GM23338 (cell line): ENCODE data around the gene TMEM217.

ENCODE experiments used
- CREB1 ChIP-seq: fragments of 250-450 bp; sonication (Bioruptor Pico); IDR thresholded peaks from 2 replicates; pipeline ENCODE4 v1.5.0; 2020; ENCODE audit warnings: low read depth, mild to moderate bottlenecking, moderate library complexity
- EZH2 ChIP-seq: fragments of 200-600 bp; sonication (generic); IDR thresholded peaks from one replicate; pipeline ENCODE4 v1.8.0; 2017; ENCODE audit warnings: antibody characterized with exemption, mild to moderate bottlenecking, low read depth; ENCODE audit not compliant: unreplicated experiment
- EZH2phosphoT487 ChIP-seq: fragments of 200-600 bp; sonication (generic); IDR thresholded peaks from one replicate; pipeline ENCODE4 v1.8.1; 2018; ENCODE audit warnings: antibody characterized with exemption; ENCODE audit not compliant: unreplicated experiment
- JUNB ChIP-seq: IDR thresholded peaks from one replicate; pipeline ENCODE4 v1.6.1; 2016; ENCODE audit warnings: antibody characterized with exemption; ENCODE audit not compliant: unreplicated experiment
- NANOG ChIP-seq: IDR thresholded peaks from 2 replicates; pipeline ENCODE4 v1.6.1; 2016; ENCODE audit warnings: antibody characterized with exemption, borderline replicate concordance
- POLR2AphosphoS5 ChIP-seq: IDR thresholded peaks from 2 replicates; pipeline ENCODE4 v1.6.1; 2016; ENCODE audit warnings: antibody characterized with exemption, low read depth
- STAT1 ChIP-seq: IDR thresholded peaks from one replicate; pipeline ENCODE4 v1.6.1; 2016; ENCODE audit warnings: antibody characterized with exemption; ENCODE audit not compliant: unreplicated experiment
- ZNF114 ChIP-seq: fragments of 250-450 bp; sonication (Bioruptor Pico); IDR thresholded peaks from 2 replicates; pipeline ENCODE4 v1.5.0; 2020; ENCODE audit warnings: mild to moderate bottlenecking, moderate library complexity
- ZNF331 ChIP-seq: fragments of 250-450 bp; sonication (Bioruptor Pico); IDR thresholded peaks from 2 replicates; pipeline ENCODE4 v1.5.0; 2020; ENCODE audit warnings: low read depth, mild to moderate bottlenecking, moderate library complexity
- TF ChIP-seq, protein P1 (sequence below), 2 experiments: fragments of 200-600 bp in 1 of 2; sonication (generic) in 1 of 2; conservative IDR thresholded peaks; 2 replicates each; pipeline versions ENCODE4 v1.5.1 to v1.6.1; 2016 to 2017; ENCODE audit warnings: antibody characterized with exemption in 2 of 2, low read depth in 2 of 2, mild to moderate bottlenecking in 2 of 2, moderate library complexity in 1 of 2
- TF ChIP-seq, protein P2 (sequence below): IDR thresholded peaks from one replicate; pipeline ENCODE4 v1.6.1; 2018; ENCODE audit warnings: antibody characterized with exemption; ENCODE audit not compliant: unreplicated experiment
- TF ChIP-seq, protein P3 (sequence below): IDR thresholded peaks from 2 replicates; pipeline ENCODE4 v1.6.1; 2016; ENCODE audit warnings: antibody characterized with exemption
- TF ChIP-seq, protein P4 (sequence below): fragments of 250-450 bp; sonication (Bioruptor Pico); IDR thresholded peaks from 2 replicates; pipeline ENCODE4 v1.5.0; 2020; ENCODE audit warnings: mild to moderate bottlenecking, moderate library complexity

DNA sequence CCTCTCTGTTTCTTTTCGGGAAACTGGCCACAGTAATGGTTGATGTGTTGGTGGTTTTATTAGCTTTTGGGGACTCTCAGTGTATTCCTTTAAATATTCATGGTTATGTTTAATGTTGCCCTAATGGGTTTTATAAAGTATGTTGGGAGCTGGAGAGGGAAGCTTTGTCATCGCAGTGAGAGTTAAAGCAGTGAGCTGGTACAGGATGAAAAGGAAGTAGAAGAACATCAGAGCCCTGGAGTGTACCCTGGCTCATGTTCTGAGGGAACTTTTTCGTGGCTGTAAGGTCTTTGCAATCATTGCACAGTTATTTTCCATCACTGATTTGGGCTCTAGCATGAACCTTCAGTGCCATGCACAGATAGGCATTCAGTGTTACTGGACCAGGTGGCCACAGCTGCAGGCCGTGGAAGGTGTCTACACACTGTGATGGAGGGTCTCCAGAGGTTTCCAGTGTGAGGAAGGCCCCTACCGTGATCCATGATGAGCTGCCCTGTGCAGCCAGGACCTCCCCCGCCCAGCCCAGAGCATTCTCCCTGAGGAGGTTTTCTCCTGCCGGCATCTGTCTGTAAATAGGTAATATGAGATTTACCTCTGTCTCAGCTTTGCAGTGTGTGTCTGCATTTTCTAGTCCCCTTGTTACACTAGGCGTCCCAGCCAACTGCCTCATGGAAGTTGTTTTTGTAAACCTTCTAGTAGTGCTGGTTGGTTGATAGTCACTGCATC, 22.4 kb upstream of the TMEM217 start:
- TF ChIP-seq, protein P1, sequence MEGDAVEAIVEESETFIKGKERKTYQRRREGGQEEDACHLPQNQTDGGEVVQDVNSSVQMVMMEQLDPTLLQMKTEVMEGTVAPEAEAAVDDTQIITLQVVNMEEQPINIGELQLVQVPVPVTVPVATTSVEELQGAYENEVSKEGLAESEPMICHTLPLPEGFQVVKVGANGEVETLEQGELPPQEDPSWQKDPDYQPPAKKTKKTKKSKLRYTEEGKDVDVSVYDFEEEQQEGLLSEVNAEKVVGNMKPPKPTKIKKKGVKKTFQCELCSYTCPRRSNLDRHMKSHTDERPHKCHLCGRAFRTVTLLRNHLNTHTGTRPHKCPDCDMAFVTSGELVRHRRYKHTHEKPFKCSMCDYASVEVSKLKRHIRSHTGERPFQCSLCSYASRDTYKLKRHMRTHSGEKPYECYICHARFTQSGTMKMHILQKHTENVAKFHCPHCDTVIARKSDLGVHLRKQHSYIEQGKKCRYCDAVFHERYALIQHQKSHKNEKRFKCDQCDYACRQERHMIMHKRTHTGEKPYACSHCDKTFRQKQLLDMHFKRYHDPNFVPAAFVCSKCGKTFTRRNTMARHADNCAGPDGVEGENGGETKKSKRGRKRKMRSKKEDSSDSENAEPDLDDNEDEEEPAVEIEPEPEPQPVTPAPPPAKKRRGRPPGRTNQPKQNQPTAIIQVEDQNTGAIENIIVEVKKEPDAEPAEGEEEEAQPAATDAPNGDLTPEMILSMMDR (conservative IDR thresholded peaks at IDR 0.05; ENCODE audit: low read depth in 2 of 2), result no peak
- TF ChIP-seq, protein P2, sequence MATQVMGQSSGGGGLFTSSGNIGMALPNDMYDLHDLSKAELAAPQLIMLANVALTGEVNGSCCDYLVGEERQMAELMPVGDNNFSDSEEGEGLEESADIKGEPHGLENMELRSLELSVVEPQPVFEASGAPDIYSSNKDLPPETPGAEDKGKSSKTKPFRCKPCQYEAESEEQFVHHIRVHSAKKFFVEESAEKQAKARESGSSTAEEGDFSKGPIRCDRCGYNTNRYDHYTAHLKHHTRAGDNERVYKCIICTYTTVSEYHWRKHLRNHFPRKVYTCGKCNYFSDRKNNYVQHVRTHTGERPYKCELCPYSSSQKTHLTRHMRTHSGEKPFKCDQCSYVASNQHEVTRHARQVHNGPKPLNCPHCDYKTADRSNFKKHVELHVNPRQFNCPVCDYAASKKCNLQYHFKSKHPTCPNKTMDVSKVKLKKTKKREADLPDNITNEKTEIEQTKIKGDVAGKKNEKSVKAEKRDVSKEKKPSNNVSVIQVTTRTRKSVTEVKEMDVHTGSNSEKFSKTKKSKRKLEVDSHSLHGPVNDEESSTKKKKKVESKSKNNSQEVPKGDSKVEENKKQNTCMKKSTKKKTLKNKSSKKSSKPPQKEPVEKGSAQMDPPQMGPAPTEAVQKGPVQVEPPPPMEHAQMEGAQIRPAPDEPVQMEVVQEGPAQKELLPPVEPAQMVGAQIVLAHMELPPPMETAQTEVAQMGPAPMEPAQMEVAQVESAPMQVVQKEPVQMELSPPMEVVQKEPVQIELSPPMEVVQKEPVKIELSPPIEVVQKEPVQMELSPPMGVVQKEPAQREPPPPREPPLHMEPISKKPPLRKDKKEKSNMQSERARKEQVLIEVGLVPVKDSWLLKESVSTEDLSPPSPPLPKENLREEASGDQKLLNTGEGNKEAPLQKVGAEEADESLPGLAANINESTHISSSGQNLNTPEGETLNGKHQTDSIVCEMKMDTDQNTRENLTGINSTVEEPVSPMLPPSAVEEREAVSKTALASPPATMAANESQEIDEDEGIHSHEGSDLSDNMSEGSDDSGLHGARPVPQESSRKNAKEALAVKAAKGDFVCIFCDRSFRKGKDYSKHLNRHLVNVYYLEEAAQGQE, result no peak
- TF ChIP-seq STAT1 (no peak), EZH2phosphoT487 (no peak), POLR2AphosphoS5 (no peak), CREB1 (CRISPR knock-in tag) (no peak), JUNB (no peak), EZH2 (no peak), NANOG (no peak), ZNF114 (no peak), ZNF331 (no peak)
- TF ChIP-seq, protein P3, sequence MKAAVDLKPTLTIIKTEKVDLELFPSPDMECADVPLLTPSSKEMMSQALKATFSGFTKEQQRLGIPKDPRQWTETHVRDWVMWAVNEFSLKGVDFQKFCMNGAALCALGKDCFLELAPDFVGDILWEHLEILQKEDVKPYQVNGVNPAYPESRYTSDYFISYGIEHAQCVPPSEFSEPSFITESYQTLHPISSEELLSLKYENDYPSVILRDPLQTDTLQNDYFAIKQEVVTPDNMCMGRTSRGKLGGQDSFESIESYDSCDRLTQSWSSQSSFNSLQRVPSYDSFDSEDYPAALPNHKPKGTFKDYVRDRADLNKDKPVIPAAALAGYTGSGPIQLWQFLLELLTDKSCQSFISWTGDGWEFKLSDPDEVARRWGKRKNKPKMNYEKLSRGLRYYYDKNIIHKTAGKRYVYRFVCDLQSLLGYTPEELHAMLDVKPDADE, result no peak
- TF ChIP-seq, protein P4, sequence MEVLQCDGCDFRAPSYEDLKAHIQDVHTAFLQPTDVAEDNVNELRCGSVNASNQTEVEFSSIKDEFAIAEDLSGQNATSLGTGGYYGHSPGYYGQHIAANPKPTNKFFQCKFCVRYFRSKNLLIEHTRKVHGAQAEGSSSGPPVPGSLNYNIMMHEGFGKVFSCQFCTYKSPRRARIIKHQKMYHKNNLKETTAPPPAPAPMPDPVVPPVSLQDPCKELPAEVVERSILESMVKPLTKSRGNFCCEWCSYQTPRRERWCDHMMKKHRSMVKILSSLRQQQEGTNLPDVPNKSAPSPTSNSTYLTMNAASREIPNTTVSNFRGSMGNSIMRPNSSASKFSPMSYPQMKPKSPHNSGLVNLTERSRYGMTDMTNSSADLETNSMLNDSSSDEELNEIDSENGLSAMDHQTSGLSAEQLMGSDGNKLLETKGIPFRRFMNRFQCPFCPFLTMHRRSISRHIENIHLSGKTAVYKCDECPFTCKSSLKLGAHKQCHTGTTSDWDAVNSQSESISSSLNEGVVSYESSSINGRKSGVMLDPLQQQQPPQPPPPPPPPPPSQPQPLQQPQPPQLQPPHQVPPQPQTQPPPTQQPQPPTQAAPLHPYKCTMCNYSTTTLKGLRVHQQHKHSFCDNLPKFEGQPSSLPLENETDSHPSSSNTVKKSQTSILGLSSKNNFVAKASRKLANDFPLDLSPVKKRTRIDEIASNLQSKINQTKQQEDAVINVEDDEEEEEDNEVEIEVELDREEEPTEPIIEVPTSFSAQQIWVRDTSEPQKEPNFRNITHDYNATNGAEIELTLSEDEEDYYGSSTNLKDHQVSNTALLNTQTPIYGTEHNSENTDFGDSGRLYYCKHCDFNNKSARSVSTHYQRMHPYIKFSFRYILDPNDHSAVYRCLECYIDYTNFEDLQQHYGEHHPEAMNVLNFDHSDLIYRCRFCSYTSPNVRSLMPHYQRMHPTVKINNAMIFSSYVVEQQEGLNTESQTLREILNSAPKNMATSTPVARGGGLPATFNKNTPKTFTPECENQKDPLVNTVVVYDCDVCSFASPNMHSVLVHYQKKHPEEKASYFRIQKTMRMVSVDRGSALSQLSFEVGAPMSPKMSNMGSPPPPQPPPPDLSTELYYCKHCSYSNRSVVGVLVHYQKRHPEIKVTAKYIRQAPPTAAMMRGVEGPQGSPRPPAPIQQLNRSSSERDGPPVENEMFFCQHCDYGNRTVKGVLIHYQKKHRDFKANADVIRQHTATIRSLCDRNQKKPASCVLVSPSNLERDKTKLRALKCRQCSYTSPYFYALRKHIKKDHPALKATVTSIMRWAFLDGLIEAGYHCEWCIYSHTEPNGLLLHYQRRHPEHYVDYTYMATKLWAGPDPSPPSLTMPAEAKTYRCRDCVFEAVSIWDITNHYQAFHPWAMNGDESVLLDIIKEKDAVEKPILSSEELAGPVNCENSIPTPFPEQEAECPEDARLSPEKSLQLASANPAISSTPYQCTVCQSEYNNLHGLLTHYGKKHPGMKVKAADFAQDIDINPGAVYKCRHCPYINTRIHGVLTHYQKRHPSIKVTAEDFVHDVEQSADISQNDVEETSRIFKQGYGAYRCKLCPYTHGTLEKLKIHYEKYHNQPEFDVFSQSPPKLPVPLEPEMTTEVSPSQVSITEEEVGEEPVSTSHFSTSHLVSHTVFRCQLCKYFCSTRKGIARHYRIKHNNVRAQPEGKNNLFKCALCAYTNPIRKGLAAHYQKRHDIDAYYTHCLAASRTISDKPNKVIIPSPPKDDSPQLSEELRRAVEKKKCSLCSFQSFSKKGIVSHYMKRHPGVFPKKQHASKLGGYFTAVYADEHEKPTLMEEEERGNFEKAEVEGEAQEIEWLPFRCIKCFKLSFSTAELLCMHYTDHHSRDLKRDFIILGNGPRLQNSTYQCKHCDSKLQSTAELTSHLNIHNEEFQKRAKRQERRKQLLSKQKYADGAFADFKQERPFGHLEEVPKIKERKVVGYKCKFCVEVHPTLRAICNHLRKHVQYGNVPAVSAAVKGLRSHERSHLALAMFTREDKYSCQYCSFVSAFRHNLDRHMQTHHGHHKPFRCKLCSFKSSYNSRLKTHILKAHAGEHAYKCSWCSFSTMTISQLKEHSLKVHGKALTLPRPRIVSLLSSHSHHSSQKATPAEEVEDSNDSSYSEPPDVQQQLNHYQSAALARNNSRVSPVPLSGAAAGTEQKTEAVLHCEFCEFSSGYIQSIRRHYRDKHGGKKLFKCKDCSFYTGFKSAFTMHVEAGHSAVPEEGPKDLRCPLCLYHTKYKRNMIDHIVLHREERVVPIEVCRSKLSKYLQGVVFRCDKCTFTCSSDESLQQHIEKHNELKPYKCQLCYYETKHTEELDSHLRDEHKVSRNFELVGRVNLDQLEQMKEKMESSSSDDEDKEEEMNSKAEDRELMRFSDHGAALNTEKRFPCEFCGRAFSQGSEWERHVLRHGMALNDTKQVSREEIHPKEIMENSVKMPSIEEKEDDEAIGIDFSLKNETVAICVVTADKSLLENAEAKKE (CRISPR knock-in tag), result no peak
